Smooth muscle cell of the brain vasculature (primary cell): ENCODE measurements around the gene KRABD2.
"Not testable (repeated sequence)": the region's sequence is repeated elsewhere in the genome, so short reads cannot be mapped to it uniquely, and the experiment has no call there.

Source experiments
- DNase-seq: peaks from one replicate; pipeline ENCODE4 v3.0.0-alpha.2; 2012; ENCODE audit warnings: low read depth, low spot score

Gene KRABD2

GRCh38 chr17:8360751-8361150 lies 15.8 kb downstream of the KRABD2 start:
- no peak for DNase-seq

- no peak for DNase-seq
These were observed 16.2 kb downstream of the KRABD2 start for GRCh38 chr17:8360260-8360659.

- no peak for DNase-seq
These were observed 16.7 kb downstream of the KRABD2 start for GRCh38 chr17:8359769-8360168.

GRCh38 chr17:8357910-8358309 lies 18.6 kb downstream of the KRABD2 start:
- no peak for DNase-seq

- no peak for DNase-seq
These were observed 22.3 kb downstream of the KRABD2 start for GRCh38 chr17:8354236-8354635.

GRCh38 chr17:8353736-8354135 lies 22.8 kb downstream of the KRABD2 start:
- DNase-seq: no peak

GRCh38 chr17:8350339-8350738 lies 26.2 kb downstream of the KRABD2 start:
- DNase-seq: no peak

- not testable (repeated sequence) for DNase-seq
These were observed 29.5 kb downstream of the KRABD2 start for GRCh38 chr17:8347001-8347400.

- DNase-seq: no peak
These were observed 30.4 kb downstream of the KRABD2 start for GRCh38 chr17:8345951-8346665.

GRCh38 chr17:8345052-8345690 lies 31.3 kb downstream of the KRABD2 start:
- DNase-seq: no peak

GRCh38 chr17:8341456-8341855 lies 35.0 kb downstream of the KRABD2 start:
- DNase-seq: no peak

- DNase-seq: no peak
These were observed 37.0 kb downstream of the KRABD2 start, which contains the start of gene ODF4 for GRCh38 chr17:8339540-8339939. Gene ODF4 (plus strand): TSS chr17:8339840. CDS start chr17:8340052, 212 bp downstream.

- no peak for DNase-seq
These were observed 37.8 kb downstream of the KRABD2 start for GRCh38 chr17:8338753-8339140.

GRCh38 chr17:8337802-8338752 lies 38.4 kb downstream of the KRABD2 start:
- DNase-seq: no peak

- DNase-seq: no peak
These were observed 43.2 kb downstream of the KRABD2 start for GRCh38 chr17:8333281-8333680.

- DNase-seq: no peak
These were observed 43.8 kb downstream of the KRABD2 start for GRCh38 chr17:8332688-8333087.

- DNase-seq: no peak
These were observed 44.4 kb downstream of the KRABD2 start for GRCh38 chr17:8332128-8332527.

- DNase-seq: no peak
These were observed 49.2 kb downstream of the KRABD2 start for GRCh38 chr17:8327303-8327649.
